ENCODE results near the gene ATP6V0E2. TPM values are rescaled to one million over a fixed set of nuclear protein-coding genes. Genes with fewer than 3 reads are reported as not detected.

ATP6V0E2 gene
- total RNA-seq, 1 donor from 2014 or later, result 17.9 TPM

- intact Hi-C loops (cut with DNase I), result no loop called here
- no peak for DNase-seq
Observed at GRCh38 chr7:149873970-149874643, 338 bp downstream of the ATP6V0E2 start.

GRCh38 chr7:149874644-149875028, 867 bp downstream of the ATP6V0E2 start:
- intact Hi-C loops (cut with DNase I), result no loop called here
- Histone ChIP-seq H3K4me1 (peaks cover 14% of the 10 kb centered on the region), H3K27me3 (ENCODE audit: low read depth) (no peaks in the 10 kb centered on the region), H3K36me3 (no peaks in the 10 kb centered on the region), H3K27ac (no peak overlapping the region), H3K9me3 (no peaks in the 10 kb centered on the region), H3K4me3 (peak overlapping the region; percentile 85)
- DNase-seq, result no peak
- ATAC-seq, result no peak
- no peak for TF ChIP-seq CTCF (IDR thresholded peaks at IDR 0.05)

More at GRCh38 chr7:149873970-149874643, 338 bp downstream of the ATP6V0E2 start:
- Histone ChIP-seq H3K27ac (no peak overlapping the region), H3K4me1 (peaks cover 14% of the 10 kb centered on the region), H3K9me3 (no peaks in the 10 kb centered on the region), H3K36me3 (no peaks in the 10 kb centered on the region), H3K4me3 (peak overlapping the region; percentile 85), H3K27me3 (ENCODE audit: low read depth) (no peaks in the 10 kb centered on the region)
- ATAC-seq, result peak; percentile 29 to 40
- TF ChIP-seq CTCF (IDR thresholded peaks at IDR 0.05), result no peak

GRCh38 chr7:149875396-149875795, 1.6 kb downstream of the ATP6V0E2 start:
- intact Hi-C loops (cut with DNase I), result no loop called here
- H3K27ac ChIP-seq, result no peak overlapping the region
- ATAC-seq (no peak), DNase-seq (no peak)
- no peaks in the 10 kb centered on the region for H3K36me3 ChIP-seq
- H3K4me1 ChIP-seq, result peaks cover 15% of the 10 kb centered on the region
- H3K9me3 ChIP-seq, result no peaks in the 10 kb centered on the region
- TF ChIP-seq CTCF (IDR thresholded peaks at IDR 0.05), result no peak
- no peaks in the 10 kb centered on the region for H3K27me3 ChIP-seq (ENCODE audit: low read depth)
- H3K4me3 ChIP-seq, result no peak overlapping the region

DNA sequence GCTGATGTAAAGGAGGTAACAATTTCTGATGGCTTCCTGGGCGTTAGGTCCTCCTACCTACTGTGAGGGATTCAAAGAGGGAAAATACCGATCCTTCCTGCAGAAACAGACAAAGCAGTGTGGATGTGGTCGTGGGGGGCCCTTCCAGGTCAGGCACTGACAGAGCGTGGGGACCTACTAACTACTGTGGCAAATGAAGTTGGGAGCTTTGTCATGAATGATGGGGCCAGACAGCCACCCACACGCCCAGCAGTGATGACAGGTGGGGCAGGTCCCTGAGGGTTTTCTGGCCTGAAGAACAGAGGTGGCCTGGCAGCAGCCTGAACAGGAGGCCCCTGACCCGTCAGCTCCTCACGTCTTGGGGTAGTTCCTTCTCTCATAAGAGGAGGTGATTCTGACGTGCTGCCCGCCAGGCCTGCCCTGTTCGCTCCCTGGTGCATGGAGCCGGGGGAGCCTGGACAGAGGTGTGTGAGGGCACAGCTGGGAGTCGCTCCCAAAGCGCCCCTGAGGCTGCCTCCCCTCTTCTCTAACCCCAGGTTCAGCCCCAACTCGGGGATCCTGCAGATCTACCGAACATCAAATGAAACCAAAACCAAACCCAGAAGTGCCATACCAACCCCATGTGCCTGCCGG, 4.2 kb downstream of the ATP6V0E2 start:
- H3K4me3 ChIP-seq, result no peak overlapping the region
- no peak overlapping the region for H3K27ac ChIP-seq
- no peak for TF ChIP-seq CTCF (IDR thresholded peaks at IDR 0.05)
- no peak for DNase-seq
- H3K27me3 ChIP-seq (ENCODE audit: low read depth), result no peaks in the 10 kb centered on the region
- ATAC-seq, result no peak
- intact Hi-C loops (cut with DNase I), result no loop called here
- no peaks in the 10 kb centered on the region for H3K9me3 ChIP-seq
- H3K36me3 ChIP-seq, result no peaks in the 10 kb centered on the region
- peaks cover 14% of the 10 kb centered on the region for H3K4me1 ChIP-seq

DNA sequence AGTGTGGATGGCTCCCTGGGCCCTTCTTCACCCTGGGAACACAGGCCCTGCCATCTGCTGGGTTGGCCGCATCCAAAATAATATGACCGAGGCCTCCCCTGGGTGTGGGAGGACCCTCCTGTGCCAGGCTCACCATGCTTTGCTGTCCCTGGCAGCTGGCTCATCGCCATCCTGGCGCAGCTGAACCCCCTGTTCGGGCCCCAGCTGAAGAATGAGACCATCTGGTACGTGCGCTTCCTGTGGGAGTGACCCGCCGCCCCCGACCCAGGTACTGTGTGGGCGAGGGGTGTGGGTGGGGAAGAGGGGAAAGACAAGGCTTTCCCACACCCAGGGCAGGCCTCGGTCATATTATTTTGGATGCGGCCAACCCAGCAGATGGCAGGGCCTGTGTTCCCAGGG, 4.8 kb downstream of the ATP6V0E2 start:
- Histone ChIP-seq H3K4me1 (peaks cover 19% of the 10 kb centered on the region), H3K4me3 (no peak overlapping the region), H3K27ac (no peak overlapping the region), H3K27me3 (ENCODE audit: low read depth) (no peaks in the 10 kb centered on the region), H3K9me3 (no peaks in the 10 kb centered on the region), H3K36me3 (no peaks in the 10 kb centered on the region)
- intact Hi-C loops (cut with DNase I), result no loop called here
- no peak for DNase-seq
- ATAC-seq, result no peak
- TF ChIP-seq CTCF (IDR thresholded peaks at IDR 0.05), result no peak

All from lower lobe of right lung (tissue), 2 donors.